Measurements from ENCODE around the gene HERC3.

Gene HERC3

DNA sequence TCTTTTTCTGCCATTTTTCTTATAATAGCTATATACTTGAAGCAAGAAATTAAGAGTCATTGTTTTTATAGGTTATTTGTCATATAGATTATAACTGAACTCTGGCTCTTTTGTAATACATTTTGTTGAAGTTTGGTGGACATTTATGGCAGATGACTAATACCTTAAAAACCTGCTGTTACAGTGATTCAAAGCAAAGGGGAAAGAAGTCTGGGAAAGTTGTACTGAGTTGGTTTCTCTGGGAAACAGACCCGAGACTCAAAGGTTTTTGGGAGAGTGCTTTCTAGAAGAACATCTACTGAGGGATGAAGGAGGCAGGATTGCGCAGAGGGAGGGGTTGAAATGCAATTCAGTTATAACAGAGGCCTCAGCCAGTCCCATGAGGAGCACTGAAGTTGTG is 69.5 kb downstream of the HERC3 start:
- DNase-seq: no peak

DNA sequence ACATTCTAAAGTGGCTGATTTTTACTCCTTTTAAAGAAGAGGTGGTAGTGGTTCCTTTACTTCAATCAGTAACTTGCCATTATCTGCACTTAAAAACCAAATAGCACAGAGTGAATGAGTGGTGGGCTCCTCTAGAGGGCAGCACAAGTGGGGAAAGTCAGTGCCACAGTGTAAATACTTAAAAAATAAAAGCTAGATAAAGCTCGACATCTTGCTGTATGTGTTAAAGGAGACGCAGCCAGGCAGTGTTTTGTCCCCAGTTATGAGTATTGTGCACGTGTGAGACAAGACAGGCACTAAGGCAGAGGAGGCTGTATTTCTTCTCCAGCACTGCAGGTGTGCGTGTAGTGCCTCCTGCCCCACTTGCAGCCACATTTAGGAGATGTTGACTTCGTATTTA is 80.7 kb downstream of the HERC3 start:
- no peak for DNase-seq

DNA sequence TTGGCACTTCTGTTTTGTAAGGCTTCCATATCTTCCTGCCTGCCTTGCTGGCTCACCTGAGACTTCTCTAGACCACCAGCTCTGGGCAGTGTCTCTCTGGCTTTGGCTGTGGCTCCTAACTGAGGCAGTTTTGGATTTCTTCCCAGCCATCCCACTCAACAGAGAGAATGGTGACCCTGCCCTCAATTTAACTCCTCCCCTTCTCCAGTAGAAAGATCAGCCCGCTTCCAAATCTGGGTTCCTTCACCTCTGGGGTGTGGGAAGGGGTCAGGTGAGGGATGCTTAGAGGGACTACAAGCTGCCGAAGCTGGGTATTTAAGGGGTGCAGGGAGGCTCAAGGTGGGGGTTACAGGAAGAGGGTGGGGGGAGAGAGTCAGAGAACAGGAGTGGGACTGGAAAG is 81.6 kb downstream of the HERC3 start:
- DNase-seq: no peak

DNA sequence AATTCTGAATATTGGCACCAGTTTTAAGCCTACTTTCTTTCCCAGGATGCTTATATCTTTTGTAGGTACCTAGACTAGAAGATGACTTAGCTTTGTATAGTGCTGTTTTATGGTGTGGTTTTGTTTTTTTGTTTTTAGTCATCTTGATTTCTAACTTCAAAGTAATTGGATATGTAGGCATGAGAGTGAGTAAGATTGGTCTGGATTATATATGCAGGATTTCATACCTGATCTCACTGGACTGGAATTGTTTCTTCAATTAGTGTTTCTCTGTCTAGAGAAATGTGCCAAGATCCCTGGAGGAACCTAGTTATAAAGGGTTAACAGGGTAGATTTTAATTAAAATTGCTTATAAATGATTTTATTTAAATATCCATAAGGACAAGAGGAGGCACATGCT is 82.3 kb downstream of the HERC3 start:
- no peak for DNase-seq

DNA sequence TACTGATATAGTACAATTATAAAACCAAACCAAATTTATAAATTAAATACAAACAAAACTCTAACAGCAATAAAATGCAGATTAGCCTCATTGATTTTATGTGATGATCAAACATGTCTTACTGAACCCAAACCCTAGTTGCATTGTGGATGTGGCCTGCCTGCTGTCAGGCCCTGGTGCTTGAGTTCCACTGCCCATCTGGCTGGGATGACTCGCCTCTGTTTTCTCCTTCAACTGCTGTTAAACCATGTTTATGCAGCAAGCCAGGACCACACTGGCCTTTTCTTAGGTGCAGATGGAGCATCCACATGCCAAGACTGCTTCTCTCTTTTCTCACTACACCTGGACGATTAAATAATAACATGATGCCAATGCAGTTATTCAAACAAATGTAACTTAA is 82.7 kb downstream of the HERC3 start:
- DNase-seq: no peak

DNA sequence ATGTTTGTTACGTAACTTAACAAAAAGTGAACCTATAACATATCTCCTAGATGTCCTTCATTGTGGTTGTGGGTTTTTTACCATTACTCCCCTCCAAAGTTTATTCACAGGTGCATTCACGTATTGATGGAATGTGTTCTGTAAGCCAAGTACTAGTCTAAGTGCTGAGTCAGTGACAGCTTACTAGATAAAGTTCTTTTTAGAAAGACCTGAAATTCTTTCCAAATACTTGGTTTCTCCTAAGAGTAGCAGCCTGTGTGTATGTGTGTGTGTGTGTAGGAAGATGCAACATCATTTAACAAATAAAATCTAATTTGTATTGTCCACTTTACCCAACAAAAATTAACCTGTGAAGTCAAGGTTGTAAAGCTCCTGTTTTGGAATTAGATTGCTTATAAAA is 83.3 kb downstream of the HERC3 start:
- no peak for DNase-seq

DNA sequence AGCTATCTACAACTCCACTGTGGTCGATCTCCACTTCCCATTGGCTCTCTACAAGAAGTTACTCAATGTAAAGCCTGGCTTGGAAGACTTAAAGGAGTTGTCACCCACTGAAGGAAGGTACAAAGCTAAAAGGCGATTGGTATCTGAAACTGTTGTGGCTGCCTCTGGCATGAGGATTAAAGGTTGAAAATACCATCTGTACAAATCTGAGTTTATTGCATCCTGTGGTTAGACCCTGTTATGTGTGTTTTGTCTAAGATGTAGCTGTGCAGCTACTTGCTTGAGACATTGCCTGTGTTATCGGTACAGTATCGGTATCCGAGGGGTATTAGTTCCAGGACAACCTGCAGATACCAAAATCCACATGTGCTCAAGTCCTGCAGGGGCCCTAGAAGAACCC is 88.9 kb downstream of the HERC3 start:
- no peak for DNase-seq

DNA sequence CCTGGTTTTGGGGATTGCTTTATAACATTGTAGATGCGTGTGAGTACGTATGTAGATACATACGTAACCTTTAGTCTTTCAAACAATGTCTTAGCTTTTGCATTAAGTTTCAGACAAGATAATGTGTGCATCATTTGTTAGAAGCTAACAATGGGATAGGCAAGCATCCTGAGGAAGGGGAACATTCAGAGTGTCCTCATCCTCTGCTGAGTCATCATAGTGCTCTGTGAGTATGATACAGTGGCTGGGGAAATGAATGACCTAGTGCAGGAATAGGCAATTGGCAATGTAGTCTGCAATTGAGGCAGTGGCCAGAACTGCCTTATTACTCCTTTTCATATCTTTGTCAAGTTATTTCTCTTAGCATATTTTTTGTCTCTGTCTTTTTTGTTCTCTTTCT is 98.1 kb downstream of the HERC3 start:
- no peak for DNase-seq

DNA sequence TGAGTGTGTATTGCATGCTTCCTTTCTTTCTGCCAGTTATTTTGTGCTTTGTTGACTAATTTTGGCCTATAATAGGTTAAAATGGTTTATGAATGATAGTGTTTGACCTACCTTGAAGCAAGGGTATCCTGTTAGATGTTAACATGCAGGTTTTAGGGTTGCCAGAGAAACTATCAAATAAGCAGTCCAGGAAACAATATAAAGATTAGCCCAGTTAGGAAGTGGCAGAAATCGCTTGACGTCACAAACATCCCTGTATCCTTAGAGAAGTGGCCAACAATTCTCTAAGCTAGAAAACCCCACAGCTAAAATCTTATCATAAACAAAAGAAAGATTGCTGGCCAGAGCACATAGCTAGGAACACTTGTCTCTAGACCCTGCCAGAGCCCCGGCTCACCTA is 101.5 kb downstream of the HERC3 start:
- no peak for DNase-seq

DNA sequence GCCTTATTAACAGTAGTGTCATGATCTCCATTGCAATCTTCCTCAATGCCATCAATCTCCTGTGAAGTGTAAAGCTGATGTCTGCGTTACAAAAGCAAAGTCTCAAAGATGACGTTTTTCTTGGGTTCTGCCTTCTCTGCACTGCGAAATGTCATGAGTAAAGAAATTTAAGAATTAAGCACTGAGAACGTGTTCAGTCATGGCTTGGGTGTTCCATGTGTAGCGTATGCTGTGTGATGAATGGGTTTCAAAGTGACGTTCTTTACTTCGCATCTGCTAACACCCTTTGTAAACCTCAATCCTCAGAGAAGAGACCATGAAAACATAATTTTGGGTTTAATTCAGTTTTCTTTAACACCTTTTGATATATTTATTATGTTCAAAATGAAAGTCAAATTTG is 104.3 kb downstream of the HERC3 start:
- no peak for DNase-seq

DNA sequence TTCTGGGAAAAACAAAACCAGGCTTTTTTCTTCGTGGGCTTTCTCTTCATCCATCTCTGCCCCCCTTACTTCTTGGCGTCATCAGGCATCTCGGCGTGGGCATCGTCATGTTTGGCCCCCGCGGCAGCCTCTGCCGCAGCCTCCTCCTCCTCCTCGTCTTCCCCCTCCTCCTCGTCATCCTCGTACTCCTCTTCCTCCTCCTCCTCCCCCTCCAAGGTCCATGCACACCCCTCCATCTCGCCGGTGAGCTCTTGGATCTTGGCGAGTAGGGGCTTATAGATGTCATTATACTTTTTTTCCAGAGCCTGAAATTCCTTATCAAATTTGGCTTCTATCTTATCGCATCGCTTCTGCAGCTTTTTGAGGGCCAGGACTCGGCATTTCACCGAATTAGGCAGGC is 104.9 kb downstream of the HERC3 start:
- peak; percentile 30 for DNase-seq

DNA sequence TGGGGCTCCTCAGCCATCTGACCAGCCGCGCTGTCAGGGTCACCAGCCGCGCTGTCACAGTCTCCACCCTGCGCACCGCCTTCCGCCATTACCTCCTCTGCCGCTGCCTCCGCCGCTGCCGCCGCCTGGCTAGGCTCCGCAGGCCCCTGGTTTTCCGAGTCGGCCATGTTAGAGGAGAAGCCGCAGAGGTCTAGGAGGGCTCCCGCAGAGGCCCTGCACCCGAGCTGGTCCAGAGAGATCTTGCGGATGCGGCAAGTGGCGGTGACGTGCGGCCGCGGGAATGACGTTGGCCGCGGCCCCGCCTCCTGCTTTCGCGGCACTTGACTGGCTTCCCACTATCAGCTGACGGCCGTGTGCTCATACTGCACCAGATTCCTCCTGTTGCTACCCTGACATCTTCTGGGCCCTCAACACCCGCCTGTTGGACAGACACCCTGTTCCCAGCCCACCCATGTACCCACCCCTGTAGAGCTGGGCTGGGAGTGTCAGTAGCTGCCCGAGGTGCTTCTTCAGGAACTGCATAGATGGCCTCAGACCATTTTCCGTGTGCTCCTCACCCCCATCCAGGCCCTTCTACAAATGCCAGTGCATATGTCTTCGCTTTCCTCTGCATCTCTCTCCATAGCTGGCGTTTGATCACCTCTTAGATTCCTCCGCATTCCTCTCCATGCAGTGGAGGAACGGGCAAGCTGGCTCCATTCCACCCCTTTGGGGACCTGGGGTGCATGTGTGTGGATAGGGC is 105.5 kb downstream of the HERC3 start, which contains the start of gene NAP1L5:
Gene NAP1L5, minus strand, starts transcription at position 242 of the 742 bp plus-strand sequence. Its CDS starts 75 bp downstream, at position 167.
- DNase-seq: peak; percentile 81

DNA sequence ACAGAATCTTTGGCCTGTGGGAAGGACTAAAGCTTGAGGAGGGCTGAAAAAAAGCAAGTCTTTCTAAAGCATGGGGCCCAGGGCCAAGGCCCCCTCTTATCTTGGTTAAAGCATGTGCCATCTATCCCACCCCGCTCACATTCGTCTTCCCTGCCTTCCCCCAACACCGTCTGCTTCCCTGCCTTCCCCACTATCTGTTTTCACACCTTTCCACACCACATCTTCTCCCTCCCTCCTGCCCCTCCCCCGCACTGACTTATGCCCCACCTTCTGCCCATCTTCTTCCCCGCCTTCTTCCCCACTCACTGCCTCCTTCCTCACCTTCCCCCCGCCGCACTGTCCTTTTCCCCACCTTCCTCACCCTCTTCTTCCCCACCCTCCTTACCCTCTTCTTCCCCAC is 106.2 kb downstream of the HERC3 start:
- no peak for DNase-seq

DNA sequence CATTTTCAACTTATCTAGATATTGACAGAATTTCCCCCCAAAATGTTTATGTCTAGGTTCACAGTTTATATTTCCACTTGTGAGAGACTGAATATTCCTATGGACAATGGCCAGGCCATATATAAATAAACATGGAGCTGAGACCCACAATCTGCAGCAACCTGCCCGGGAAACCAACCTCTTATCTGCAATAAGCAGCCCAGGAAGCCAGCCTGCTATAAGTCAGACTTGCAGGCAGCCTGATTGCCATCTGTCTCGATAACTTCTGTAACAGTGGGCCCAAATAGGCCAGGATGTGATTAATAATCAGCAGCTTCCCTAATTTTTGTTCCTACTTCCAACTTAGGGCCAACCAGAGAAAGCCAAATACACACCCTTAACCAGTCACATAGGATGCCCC is 110.5 kb downstream of the HERC3 start:
- DNase-seq: no peak

DNA sequence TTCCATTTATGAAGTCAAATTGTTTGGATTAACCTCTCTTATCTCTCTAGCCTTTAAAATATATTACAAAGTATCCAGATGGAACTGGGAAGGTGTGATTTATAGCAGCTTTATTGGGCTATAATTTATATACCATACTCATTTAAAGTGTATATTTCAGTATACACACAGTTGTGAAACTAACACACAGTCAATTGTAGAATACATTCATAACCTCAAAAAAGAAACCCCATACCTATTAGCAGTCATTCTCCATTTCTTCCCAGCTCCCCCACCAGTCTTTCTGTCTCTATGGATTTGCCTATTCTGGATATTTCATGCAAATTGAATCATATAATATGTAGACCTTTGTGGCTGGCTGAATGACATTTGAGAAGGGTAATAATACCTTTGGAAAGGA is 112.9 kb downstream of the HERC3 start:
- DNase-seq: no peak

DNA sequence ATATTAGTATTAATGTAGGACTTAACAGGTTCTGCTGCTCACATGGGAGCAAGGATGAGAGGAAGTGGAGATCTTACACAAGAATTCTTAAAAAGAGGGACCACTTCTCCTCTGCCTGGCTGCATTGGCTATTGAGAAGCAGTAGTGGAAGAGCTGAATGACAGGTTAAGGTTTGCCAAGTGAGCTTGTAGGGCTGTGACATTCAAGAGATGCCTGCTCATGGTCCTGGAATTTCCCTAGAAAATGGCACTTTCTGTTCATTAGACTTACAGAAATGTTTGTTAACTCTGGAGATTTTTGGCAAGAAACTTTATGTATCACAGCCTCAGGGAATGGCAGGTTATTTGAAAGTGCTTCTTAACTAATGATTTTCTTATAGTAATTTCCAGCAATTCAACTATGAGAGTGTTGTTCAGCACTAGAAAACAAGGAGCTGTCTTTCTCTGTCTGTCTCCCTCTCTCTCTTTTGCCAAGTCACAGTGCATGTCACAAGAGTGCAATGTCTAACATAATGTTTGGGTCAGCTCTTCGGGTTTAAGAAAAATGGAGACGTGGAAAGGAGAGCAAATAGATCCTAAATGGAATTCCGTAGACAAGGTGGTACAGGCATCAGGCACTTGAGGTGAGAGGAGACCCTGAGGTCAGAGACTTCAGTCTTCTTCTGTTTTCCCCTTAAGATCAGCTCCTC is 113.7 kb downstream of the HERC3 start:
- DNase-seq: no peak

DNA sequence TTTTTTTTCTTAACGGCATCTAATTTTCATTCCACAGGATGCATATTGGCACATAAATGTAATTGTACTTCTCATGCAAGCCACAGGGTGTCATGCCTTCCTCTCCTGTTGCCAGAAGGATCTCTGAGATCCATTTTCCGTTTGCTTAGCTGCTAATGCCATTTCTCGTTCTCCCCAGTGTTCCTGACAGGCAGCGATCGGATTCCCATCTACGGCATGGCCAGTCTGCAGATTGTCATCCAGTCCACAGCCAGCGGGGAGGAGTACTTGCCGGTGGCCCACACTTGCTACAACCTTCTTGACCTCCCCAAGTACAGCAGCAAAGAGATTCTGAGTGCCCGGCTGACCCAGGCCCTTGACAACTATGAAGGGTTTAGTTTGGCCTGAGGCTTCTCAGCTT is 114.3 kb downstream of the HERC3 start:
- peak; percentile 55 for DNase-seq

DNA sequence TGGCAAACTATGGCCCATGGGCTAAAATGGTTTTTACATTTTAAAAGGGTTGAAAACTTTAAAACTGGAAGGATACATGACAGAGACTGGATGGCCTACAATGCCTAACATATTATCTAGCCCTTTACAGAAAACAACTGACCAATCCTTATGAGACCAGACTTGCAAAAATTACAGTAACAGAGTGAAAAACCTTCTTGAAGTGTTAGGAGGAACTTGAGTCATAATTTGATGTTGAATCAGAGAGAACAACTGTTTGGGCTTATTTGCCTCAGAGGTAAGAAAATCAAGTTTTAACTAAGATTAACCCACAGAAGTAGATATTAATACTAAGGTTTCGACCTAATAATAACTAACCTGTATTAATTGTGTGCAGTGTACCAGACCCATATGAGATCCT is 117.7 kb downstream of the HERC3 start:
- DNase-seq: no peak

DNA sequence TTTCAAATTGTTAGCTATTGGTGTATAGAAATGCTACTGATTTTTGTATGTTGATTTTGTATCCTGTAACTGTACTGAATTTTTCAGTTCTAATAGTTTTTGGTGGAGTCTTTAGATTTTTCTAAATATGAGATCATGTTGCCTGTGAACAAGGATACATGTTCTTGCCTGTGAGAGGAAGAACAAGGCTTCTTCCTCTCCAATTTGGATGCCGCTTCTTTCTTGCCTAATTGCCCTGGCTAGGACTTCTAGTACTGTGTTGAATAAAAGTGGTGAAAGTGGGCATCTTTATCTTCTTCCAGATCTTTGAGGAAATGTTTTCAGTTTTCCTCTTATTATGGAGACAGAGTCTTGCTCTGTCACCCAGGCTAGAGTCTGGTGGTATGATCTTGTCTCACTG is 121.5 kb downstream of the HERC3 start:
- DNase-seq: no peak

DNA sequence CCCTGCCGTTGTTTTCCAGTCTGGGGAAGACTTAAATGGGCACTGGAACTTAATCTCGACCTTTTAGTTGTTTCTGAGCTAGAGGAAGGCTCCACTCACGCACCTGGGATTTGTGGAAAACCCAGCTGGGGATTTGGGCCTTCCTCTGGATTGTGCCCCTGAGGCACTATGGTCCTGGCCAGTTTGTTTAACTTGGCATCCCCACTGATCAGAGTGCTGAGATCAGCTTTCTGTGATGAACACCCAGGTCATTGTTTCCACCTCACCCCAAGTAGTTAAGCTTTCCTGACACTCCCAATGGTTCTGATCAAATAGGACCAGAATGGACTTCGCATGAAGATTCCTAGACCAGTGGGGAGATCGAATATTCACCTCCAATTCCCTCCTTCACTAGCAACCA is 125.8 kb downstream of the HERC3 start:
- DNase-seq: no peak

DNA sequence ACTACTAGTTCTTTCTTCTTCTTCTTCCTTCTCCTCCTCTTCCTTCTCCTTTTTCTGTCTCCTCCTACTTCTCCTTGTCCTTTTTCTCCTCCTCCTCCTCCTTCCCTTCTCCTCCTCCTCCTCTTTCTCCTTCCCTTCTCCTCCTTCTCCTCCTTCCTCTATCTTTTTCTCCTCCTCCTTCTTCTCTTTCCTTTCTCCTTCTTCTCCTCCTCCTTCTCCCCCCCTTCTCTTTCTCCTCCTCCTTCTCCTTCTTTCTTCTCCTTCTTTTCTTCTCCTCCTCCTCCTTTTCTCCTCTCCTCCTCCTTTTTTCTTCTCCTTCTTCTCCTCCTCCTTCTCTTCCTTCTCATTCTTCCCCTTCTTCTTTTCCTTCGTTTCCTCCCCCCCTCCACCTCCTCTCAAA is 127.1 kb downstream of the HERC3 start:
- DNase-seq: no peak

DNA sequence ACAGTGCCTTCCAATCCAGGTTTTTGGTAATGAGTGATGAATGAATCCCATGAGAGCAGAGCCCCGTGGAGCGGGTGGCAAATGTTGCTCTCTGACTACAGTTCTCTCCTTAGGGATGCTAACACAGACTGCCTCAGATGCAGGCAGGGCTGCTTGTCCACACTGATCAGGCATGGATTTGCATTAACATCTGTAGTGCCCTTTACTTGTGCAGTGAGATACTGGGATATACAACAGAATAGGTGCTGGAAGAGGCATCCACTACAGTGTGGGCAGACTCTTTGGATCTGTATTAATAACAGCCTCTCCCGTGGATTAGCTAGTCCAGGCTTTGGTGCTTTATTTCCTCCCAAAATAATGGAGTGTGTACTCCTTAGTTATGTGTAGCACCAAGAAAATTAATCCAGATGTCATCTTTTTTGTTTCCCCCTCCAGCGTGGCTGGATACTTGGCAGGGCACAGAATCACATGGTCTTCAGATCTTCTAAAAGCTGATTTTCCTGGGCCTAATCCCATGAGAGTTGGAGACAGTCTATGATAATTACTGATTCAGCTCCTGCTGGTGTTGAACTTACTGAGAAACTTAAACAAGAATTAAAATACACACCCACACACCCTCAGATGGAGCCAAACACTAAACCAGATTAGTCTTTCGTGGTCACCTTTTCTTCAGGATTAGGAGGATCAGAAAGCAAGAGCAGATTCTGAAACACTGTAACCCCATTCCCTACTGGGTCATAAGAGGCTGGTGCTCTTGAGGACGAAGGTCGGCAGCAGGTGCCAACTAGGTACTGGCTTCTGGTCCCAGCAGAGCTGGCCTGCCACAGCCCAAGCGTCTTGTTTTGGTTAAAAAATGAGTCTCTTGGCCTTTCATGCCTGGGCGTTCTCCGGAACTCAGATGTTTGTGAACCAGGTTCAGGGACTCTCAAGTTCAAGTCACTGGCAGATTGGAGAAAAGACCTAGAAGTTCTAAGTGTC is 128.5 kb downstream of the HERC3 start:
- DNase-seq: no peak

DNA sequence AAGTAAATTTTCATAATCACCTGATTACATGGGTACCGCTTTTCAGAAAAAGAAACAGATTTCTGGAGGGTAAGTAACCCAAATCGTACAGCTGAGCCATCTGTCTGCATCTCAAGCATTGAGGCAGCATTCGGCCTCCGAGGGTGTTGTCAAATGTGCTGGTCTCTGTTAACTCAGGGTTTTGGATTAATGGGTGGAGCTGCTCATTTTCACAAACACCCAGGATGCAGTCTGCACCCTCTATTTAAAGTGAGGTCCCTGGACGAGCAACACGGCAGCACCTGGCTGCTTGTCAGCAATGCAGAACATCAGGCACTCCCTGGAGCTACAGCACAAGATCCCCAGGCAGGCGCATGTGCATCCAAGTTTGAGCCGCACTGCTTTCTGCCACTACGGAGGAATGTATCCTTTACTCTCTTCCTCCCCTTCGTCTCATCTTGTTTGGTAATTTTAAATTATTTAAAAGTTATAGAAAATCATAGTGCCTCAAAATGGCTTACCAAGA is 130.0 kb downstream of the HERC3 start:
- no peak for DNase-seq
